NCI-H146 (cell line): Measurements from ENCODE around the gene PHF23.

Experiments used
- DNase-seq: peaks from one replicate; lab custom pipeline; 2025; lab: John Stamatoyannopoulos, UW

PHF23 gene

GRCh38 chr17:7203391-7203790, 35.9 kb downstream of the PHF23 start:
- no peak for DNase-seq

GRCh38 chr17:7196651-7197401, 42.4 kb downstream of the PHF23 start:
- DNase-seq, result no peak

- DNase-seq, result no peak
These were observed 43.3 kb downstream of the PHF23 start for GRCh38 chr17:7195971-7196370.

- DNase-seq, result no peak
These were observed 46.9 kb downstream of the PHF23 start for GRCh38 chr17:7192271-7192937.

GRCh38 chr17:7191571-7192270, 47.5 kb downstream of the PHF23 start:
- DNase-seq, result peak; percentile 14

GRCh38 chr17:7191069-7191468, 48.2 kb downstream of the PHF23 start:
- DNase-seq, result no peak

- DNase-seq, result no peak
These were observed 48.9 kb downstream of the PHF23 start for GRCh38 chr17:7190276-7190917.

- no peak for DNase-seq
These were observed 53.0 kb downstream of the PHF23 start for GRCh38 chr17:7186241-7186640.
